GM19025 (cell line): Measurements from ENCODE around the gene AHCYL1.
A peak's percentile ranks its signal among the peaks of the same experiment; 100 is the strongest.
"Not testable (repeated sequence)": the region's sequence is repeated elsewhere in the genome, so short reads cannot be mapped to it uniquely, and the experiment has no call there.

ENCODE experiments used
- ATAC-seq: cut with Tn5 transposase; IDR thresholded peaks from one replicate; pipeline ENCODE4 v1.9.1; 2021; ENCODE audit warnings: mild to moderate bottlenecking, low read depth, moderate library complexity; ENCODE audit not compliant: unreplicated experiment

The AHCYL1 gene

DNA sequence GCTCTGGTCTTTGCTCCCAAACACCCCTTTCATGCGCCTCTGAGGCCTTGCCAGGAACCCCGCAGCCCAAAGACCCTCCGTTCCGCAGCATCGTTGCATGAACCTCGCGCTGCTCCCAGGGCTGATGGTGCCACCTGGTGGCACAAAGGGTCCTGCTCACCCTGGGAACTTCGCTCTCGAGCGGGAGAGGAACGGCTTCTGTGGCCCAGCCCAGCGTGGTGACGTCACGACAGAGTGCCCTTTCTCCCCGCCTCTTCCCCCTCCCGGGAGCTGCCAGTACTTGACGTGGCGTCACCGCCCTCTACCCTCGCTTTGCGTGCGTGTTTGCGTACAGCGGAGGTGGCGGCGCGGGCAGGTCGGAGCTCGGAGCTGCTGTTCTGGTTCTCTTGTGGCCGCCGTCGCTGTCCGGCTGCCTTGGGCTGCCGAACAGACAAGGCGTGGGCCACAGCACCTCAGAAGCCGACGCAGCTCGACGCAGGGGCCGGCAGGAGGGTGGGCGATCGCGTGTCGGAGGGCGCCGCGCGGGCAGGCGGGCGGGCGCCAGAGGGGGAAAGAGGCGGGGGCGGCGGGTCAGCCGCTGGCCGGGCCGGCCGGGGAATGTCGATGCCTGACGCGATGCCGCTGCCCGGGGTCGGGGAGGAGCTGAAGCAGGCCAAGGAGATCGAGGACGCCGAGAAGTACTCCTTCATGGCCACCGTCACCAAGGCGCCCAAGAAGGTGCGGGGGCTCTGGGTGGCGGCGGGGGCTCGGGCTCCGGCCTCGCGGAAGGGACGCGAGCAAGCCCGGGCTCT lies at the start of gene AHCYL1:
Gene AHCYL1, plus strand, starts transcription at position 310 of the 791 bp plus-strand sequence. Its CDS starts 288 bp downstream, at position 598.
- ATAC-seq: peak; percentile 98

DNA sequence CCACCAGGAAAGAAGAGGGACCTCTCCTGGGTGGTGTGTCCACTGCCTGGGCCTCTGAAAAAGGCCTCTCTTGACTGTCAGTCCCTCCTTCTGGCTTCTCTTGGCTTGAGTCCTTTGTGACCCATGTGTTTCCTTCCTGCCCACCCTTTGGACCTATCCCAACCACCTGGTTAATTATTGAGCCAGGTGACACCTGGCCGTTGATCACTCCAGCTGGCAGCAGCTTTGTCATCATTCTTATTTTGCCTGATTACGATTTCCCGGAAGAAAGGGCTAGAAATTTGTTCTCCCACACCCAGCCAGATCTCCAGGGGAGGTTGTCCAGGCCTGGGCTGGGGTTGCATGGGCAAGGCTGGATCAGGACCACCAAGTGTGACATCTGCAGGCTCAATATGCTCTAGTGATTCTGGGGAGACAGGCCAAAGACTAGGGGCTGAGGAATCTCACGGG lies 49.1 kb upstream of the AHCYL1 start:
- no peak for ATAC-seq

DNA sequence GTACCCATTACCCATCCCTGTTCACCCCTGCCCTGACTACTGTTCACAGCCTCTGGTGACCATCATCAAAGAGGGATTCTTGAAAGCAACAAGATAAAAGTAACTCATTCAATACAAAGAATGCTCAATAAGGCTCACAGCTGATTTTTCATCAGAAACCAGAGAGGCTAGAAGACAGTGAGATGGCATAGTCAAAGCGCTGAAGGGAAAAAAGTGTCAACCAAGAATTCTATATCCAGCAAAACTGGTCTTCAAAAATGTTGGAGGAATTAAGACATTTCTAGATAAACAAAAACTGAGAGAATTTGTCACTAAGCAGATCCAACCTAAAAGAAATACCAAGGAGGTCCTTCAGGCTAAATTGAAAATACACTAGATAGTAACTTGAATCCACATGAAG lies 46.8 kb upstream of the AHCYL1 start:
- no peak for ATAC-seq

DNA sequence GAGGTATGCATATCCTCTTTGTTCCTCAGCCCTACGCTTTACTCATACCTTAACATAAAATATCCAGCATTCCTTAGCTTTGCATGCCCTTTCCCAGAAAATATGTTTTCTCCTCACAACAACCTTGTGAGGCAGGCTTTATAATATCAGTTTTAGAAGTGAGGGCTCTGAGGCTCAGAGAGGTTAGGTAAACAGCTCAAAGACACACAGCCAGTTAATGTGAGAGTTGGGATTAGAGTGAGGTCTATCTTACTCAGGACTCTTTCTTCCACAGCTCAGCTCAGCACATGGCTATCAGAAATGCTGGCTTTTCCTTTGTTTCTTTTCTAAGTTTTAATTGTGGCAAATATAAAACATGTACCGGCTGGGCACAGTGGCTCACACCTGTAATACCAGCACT lies 46.0 kb upstream of the AHCYL1 start:
- ATAC-seq: no peak

DNA sequence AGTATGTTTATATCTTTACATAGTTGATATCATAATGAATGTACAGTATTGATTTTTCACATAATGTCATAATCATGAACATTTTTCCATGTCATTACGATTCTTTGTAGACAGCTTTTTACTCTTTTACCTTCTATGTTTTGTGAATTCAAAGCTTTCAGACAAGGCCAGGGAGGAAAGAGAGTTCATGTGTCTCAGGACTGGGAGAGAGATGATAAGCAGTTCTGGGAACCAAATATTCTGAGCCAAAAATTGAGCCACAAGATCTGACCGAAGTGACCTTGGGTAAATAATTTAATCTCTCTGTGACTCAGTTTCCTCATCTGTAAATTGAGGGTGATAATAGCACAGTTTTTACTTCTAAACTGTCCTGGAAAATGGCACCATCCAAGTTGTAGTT lies 42.1 kb upstream of the AHCYL1 start:
- no peak for ATAC-seq

DNA sequence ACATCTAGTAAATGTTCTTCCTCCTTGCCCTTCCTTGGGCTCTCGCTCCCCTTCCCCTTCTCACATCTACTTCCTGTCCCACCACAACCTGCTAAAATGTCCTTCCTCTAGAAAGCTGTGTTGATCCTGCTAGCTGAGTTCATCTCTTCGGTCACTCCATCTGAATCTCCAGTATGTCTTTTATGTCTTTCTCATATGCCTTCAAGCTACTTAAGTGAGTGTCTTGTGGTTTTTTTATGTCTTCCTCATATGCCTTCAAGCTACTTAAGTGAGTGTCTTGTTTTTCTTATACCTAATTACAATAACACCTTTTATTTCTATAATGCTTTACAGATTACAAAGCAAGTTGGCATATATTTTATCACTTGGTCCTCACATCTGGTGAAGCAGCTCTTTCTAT lies 40.0 kb upstream of the AHCYL1 start:
- no peak for ATAC-seq

DNA sequence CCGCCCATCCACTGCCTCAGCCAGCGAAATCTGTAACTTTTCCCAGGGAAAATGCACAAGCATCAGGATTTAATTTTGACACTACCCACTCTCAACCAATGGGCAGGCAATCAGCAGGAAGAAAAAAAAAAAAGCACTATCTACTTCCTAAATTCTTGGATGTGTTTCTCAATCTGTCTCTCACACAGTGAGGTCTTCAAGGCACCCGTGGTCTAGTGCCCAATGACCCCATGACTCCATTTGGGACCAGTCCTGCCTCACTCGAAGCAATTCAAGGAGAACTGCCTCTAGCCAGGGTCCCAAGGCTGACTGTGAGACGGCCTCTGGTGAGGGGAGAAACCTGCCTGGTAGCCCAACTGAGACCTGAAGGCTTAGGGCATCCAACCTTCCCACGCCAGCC lies 38.1 kb upstream of the AHCYL1 start:
- no peak for ATAC-seq

DNA sequence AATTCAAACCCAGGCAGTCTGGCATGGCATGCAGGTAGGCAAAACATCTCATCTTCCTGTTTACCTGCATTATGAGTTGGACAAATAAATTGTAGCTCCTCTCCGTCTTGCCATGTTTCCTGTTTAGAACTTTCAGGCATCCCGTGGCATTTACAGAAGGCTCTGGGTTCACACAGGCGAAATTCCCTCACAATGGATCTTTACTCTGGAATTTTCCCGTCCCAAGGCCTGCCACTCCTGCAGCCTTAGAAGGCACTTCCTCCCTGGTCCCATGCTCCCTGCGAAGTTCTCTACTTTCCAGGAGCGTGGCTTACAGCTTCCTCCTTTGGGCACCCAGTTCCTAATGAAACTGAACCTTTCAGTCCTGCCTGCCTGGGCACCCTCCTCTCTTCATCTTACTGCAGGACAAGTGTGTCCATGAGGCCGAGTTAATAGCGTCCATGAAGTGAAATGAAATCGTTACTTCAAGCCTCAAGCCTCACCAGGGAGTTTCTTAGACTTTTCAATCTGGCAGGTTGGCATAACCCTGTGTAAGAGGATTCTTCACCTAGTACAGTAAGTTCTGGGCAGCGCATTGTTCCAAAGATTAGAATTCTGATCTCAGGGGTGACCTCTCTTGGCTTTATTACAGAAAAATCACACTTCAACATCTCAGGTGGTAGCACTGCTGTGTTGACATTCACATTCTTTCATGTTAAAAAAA lies 36.8 kb upstream of the AHCYL1 start:
- ATAC-seq: no peak

DNA sequence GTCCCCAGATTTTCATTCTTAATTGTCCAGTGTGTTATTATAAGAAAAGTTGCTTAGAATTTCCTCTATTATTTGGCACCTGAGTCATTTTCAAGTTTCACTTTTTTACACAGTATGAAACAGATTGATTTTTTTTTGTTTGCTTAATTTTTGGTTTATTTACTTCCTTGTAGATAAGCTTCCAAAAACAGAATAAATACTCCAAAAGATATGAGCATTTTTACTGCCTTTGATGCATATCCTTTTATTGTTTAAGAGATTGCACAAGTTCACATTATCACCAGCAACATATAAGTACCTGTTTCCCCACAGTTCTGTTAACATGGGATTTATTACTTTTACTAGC lies 36.3 kb upstream of the AHCYL1 start:
- ATAC-seq: no peak

DNA sequence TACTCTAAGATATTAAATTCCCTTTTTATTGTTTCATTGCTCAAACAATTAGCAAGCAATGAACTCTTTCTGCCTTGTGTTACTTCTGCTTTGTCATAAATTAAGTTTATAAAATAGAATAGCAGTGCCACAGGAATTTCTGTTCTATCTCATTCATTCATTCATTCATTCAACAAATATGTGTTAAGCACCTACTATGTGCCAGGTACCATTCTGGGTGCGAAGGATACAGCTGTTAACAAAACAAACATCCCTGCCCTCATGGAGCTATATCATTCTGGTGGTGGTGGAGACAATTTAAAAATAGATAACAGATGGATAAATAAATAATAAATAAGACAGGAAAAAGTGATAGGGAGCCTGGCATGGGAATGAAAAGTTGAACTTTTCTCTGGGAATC lies 34.5 kb upstream of the AHCYL1 start:
- no peak for ATAC-seq

DNA sequence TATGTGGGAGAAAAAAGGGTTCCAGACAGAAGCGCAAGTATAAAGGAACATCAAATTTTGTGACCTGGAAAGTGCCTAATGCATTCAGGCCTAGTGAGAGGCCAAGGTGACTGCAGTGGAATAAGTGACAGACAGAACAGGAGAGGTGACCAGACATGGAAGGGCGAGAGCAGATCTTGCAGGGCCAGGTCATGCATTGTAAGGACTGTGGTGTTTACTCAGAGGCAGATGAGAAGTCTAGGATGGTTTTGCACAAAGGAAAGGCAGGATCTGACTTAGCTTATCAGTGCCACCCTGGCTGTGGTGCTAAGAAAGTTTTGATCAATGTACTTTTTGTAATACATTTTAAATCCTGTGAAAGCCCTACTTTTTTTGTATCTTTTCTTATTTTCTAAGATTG lies 34.1 kb upstream of the AHCYL1 start:
- no peak for ATAC-seq

DNA sequence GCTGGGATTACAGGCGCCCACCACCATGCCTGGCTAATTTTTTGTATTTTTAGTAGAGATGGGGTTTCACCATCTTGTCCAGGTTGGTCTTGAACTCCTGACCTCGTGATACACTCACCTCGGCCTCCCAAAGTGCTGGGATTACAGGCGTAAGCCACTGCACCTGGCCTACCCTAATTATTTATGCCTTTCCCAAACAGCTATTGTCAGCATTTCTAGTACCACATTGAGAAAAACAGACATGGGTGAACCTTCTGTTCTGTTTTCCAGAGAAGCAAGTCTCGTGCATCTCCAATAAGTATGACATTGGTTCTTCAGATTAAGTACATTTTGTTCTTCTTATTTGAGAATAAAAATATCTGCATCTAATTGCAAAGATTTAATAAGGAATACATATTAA lies 33.1 kb upstream of the AHCYL1 start:
- ATAC-seq: not testable (repeated sequence)

DNA sequence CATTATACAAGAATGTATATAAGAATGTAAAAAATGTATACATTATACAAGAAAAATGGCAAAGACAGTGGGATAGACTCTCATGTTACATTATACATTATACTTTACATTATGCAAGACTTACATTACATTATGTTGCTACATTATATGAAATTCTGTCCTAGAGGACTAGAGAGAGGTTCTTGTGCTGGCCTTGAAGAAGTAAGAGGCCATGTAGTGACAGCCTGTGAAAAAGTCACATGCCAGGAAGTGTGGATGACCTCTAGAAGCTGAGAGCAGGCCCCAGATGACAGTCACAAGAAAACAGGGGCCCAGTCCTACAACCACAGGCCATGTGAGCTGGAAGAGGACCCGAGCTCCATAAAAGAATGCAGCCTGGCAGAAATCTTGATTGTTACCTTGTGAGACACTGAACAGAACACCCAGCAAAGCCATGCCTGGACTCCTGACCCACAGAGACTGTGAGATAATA lies 30.5 kb upstream of the AHCYL1 start:
- ATAC-seq: no peak

DNA sequence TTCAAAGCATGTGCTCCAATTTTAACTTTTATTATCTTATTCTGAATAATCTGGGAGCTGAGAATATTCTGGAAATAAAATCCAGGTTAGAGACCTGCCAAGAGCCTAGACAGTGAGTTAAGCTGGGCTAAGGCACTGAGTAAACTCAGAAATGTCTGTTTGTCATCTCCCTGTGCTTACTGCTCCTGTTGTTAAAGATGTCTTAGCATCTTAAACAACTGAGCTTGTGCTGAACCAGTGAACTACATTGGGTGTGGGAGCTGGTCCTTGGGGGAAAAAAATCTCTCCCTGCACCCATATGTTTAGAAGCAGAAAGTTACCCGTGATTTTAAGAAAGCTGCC lies 25.0 kb upstream of the AHCYL1 start:
- no peak for ATAC-seq

DNA sequence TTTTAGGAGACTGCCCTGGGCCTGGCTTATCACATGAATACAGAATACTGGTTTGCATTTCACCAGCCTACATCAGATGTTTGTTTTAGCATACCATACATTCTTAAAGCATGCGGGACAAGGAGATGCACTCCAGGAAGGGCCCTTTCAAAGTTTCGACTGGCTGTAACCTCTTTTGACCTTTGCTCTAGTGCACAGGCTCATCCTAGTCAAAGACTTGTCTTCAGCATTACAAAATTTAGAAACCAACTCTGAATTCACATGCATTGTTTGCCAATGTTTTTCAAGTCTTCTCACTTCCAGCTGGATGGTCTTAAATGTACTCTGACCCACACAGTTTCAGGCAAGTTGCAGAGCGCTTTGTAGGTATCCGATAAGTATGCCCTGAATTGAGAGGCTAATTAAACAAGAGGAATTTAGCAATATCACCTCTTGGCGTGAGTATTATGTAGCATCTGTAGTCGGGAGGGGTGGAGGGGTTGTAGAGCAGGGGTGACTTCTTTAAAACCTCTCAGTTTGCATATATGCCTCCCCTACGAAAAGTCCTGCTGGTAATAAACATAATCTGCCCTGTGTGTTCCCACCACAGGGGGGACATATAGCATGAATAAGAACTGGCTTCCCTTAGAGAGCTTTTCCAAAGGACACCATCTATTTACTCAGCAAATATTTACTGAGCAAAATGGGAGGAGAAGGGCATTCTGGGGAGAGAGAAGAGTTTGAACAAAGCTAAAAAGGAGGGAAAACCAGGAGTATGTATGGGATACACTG lies 24.4 kb upstream of the AHCYL1 start:
- no peak for ATAC-seq

DNA sequence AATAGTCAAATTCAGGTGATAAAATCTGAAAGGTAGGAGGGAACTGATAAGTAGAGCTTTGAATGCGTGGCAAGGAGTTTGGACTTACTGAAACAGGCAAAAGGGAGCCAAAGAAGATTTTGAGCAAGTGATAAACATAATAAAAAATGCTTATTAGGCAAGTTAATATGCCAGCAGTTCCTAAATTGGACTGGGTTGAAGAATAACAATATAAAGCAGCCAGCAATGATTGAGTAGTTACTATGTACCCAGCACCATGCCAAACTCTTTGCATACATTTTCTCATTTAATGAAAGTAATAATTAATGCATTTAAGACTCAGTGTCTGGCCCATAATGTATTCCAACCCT lies 23.8 kb upstream of the AHCYL1 start:
- ATAC-seq: no peak

DNA sequence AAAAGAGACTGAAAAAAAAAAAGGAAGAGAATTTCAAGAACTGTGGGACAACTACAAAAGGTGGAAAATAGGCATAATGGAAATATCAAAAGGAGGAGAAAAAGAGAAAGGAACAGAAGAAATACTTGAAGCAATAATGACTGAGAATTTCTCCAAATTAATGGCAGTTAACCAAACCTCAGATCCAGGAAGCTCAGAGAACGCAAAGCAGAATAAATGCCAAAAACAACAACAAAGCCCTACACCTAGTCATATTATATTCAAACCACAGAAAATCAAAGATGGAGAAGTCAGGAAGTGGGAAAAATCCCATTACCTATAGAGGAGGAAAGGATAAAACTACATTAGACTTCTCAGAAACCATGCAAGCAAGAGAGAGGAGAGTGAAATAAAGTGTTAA lies 20.7 kb upstream of the AHCYL1 start:
- ATAC-seq: no peak

DNA sequence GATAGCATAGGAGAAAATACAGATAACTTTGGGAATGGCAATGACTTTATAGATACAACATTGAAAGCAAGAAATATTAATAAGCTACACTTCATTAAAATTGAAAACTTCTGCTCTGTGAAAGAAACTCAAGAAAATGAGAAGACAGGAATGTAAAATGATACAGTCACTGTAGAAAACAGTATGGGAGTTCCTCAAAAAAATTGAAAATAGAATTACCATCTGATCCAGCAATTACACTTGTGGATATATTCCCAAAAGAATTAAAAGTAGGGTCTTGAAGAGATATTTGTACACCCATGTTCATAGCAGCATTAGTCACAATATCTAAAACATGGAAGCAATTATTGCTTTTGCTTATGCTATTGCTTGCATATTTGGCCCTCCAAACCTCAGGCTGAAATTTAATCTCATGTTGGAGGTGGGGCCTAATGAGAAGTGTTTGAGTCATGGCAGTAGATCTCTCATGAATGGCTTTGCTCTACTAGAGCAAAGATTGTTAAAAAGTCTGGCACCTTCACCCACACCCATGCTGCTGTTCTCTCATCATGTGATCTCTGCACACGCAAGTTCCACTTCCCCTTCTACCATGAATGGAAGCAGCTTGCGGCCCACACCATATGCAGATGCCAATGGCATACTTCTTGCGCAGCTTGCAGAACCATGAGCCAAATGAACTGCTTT lies 15.3 kb upstream of the AHCYL1 start:
- no peak for ATAC-seq

DNA sequence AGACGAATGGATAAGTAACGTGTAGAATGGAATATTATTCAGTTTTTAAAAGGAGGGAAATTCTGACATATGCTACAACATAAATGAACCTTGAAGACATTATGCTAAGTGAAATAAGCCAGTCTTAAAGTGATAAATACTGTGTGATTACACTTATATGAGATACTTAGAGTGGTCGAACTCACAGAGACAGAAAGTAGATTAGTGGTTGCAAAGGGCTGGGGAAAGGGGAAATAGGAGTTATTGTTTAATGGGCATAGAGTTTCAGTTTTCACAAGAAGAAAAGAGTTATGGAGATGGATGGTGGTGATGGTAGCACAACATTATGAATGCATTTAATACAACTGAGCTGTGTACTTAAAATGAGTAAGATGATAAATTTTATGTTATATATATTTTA lies 14.7 kb upstream of the AHCYL1 start:
- ATAC-seq: no peak

DNA sequence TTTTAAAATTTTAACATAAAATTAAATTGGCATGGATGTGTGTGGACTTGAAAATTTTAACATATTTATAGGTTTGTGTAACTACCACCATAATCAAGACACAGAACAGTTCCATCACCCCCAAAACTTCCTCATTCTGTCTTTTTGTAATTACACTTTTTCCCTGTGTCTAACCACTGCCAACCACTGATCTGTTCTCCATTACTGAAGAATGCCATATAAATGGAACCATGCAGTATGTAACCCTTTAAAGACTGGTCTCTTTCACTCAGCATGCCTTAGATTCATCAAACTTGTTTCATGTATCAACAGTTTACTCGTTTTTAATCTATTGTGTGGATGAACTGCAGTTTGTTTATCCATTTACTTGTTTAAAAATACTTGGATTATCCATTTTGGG lies 13.0 kb upstream of the AHCYL1 start:
- no peak for ATAC-seq

DNA sequence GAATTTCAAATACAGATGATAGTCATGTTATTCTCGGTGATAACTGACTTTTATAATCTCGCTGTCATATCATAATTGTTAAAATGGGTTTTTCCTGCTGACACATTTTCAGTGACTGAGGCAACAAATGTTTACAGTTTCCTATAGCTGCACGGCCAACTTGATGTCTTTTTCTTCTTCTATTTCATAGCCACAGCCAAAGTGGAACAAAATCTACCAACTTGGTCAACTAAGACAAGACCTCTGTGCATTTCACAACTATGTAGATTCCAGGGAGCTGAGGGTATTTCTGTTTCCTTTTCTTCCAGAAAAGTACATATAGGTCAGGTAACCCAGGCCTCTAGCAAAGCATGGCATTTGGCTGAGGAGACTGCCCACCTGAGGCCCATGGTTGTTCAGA lies 10.4 kb upstream of the AHCYL1 start:
- no peak for ATAC-seq
